ENCODE measurements around the gene CATSPERZ. TPM values are rescaled to one million over a fixed set of nuclear protein-coding genes. Genes with fewer than 3 reads are reported as not detected.

The CATSPERZ gene
- total and polyA plus RNA-seq, 9 of the 15 experiments (the other 6 are each of a cell fraction or from before 2014, with no cell fraction given) = 0.86 to 8.5 (median 3.5) TPM

GRCh38 chr11:64334764-64335735 is 34.9 kb downstream of the CATSPERZ start (continued):
- TF ChIP-seq KDM4B (IDR thresholded peaks at IDR 0.05; ENCODE audit: borderline replicate concordance in 2 of 2, low read depth in 1 of 2) (no peak; a peak in 1 of 4 replicates), ZNF197 (CRISPR knock-in tag; IDR thresholded peaks at IDR 0.05; ENCODE audit: low read depth) (peak; percentile 91; the same call in 1 of the 2 replicates), CBFA2T2 (conservative IDR thresholded peaks at IDR 0.05) (peak; percentile 99), ZNF24 (IDR thresholded peaks at IDR 0.05) (peak; percentile 65; the same call in 1 of the 2 replicates), ZNF133 (CRISPR knock-in tag; IDR thresholded peaks at IDR 0.05) (no peak), ZNF263 (CRISPR knock-in tag; IDR thresholded peaks at IDR 0.05; ENCODE audit: borderline replicate concordance) (peak; percentile 84), MBD2 (IDR thresholded peaks at IDR 0.05; ENCODE audit: borderline replicate concordance, low read depth) (peak; percentile 88), ZNF165 (CRISPR knock-in tag; IDR thresholded peaks at IDR 0.05; ENCODE audit: borderline replicate concordance) (no peak), ZNF785 (CRISPR knock-in tag; IDR thresholded peaks at IDR 0.05) (no peak), TEAD2 (tag; IDR thresholded peaks at IDR 0.05) (no peak), RFX7 (CRISPR knock-in tag; IDR thresholded peaks at IDR 0.05) (no peak), HMG20B (CRISPR knock-in tag; IDR thresholded peaks at IDR 0.05) (no peak), XRCC3 (IDR thresholded peaks at IDR 0.05) (no peak), ZNF318 (IDR thresholded peaks at IDR 0.05; ENCODE audit: borderline replicate concordance in 1 of 2, low read depth in 1 of 2) (peak in 1 of 2 experiments; percentile 97; a peak in 2 of 4 replicates), BMI1 (IDR thresholded peaks at IDR 0.05; ENCODE audit: low read length) (no peak), HMGN3 (IDR thresholded peaks at IDR 0.05; ENCODE audit: borderline replicate concordance, extremely low read depth, insufficient read length, low read depth, low read length) (peak; percentile 82), CBX3 (IDR thresholded peaks at IDR 0.05; ENCODE audit: borderline replicate concordance in 1 of 2, low read length in 2 of 2) (peak in 1 of 2 experiments; percentile 82; a peak in 1 of 3 replicates), HDAC2 (IDR thresholded peaks at IDR 0.05) (peak; percentile 95)
